Astrocyte (in vitro differentiated cells and primary cell): ENCODE data around the gene SETD2. TPM values are rescaled to one million over a fixed set of nuclear protein-coding genes. Genes with fewer than 3 reads are reported as not detected.
"Not testable (repeated sequence)": the region's sequence is repeated elsewhere in the genome, so short reads cannot be mapped to it uniquely, and the experiment has no call there.

Experiments
- DNase-seq: peaks from one replicate; pipeline ENCODE4 v3.0.0-alpha.2; 2010; ENCODE audit warnings: low read depth
- FAIRE-seq: peaks from 2 replicates; lab custom pipeline; 2011; peaks lifted over from hg19 to GRCh38; lab: Jason Lieb, UNC
- H2AFZ ChIP-seq: 2 replicates; pipeline ENCODE4 v1.6.0; 2012; ENCODE audit warnings: low read depth, low read length, inconsistent platforms
- H3K27ac ChIP-seq: 2 replicates; pipeline ENCODE4 v1.5.1; 2011; ENCODE audit warnings: low read depth, low read length, inconsistent platforms
- H3K27me3 ChIP-seq: 2 replicates; pipeline ENCODE4 v1.6.0; 2011; ENCODE audit warnings: low read length, inconsistent platforms; ENCODE audit not compliant: insufficient read depth
- H3K36me3 ChIP-seq: 2 replicates; pipeline ENCODE4 v1.5.1; 2011; ENCODE audit warnings: low read length, inconsistent platforms; ENCODE audit not compliant: insufficient read depth
- H3K4me1 ChIP-seq: 2 replicates; pipeline ENCODE4 v1.5.1; 2011; ENCODE audit warnings: low read length, inconsistent platforms; ENCODE audit not compliant: insufficient read depth
- H3K4me2 ChIP-seq: 2 replicates; pipeline ENCODE4 v1.6.0; 2012; ENCODE audit warnings: low read length, inconsistent platforms
- H3K4me3 ChIP-seq: 2 replicates; pipeline ENCODE4 v1.5.1; 2011; ENCODE audit warnings: low read depth, mild to moderate bottlenecking, low read length, inconsistent platforms; ENCODE audit not compliant: insufficient read depth
- H3K79me2 ChIP-seq: 2 replicates; pipeline ENCODE4 v1.6.0; 2012; ENCODE audit warnings: mild to moderate bottlenecking, low read length, inconsistent platforms; ENCODE audit not compliant: insufficient read depth
- H3K9ac ChIP-seq: 2 replicates; pipeline ENCODE4 v1.6.0; 2012; ENCODE audit warnings: mild to moderate bottlenecking, low read length, inconsistent platforms
- H3K9me3 ChIP-seq: 2 replicates; pipeline ENCODE4 v1.5.1; 2012; ENCODE audit warnings: low read depth, mild to moderate bottlenecking, low read length, inconsistent platforms; ENCODE audit not compliant: insufficient read depth
- H4K20me1 ChIP-seq: 2 replicates; pipeline ENCODE4 v1.6.0; 2012; ENCODE audit warnings: low read length, inconsistent platforms; ENCODE audit not compliant: insufficient read depth
- H3K27ac Mint-ChIP-seq: one replicate; pipeline ENCODE4 v1.8.0; 2021; ENCODE audit warnings: mild to moderate bottlenecking, mixed read lengths; ENCODE audit not compliant: unreplicated experiment
- H3K27me3 Mint-ChIP-seq: one replicate; pipeline ENCODE4 v1.8.0; 2021; ENCODE audit warnings: low read depth, mixed read lengths; ENCODE audit not compliant: unreplicated experiment
- H3K36me3 Mint-ChIP-seq: one replicate; pipeline ENCODE4 v1.8.0; 2021; ENCODE audit warnings: low read depth, mixed read lengths; ENCODE audit not compliant: unreplicated experiment
- H3K4me1 Mint-ChIP-seq: one replicate; pipeline ENCODE4 v1.8.0; 2021; ENCODE audit warnings: low read depth, mixed read lengths; ENCODE audit not compliant: unreplicated experiment
- H3K4me3 Mint-ChIP-seq: one replicate; pipeline ENCODE4 v1.8.0; 2021; ENCODE audit warnings: mild to moderate bottlenecking, moderate library complexity, mixed read lengths; ENCODE audit not compliant: unreplicated experiment
- H3K9me3 Mint-ChIP-seq: one replicate; pipeline ENCODE4 v1.8.0; 2021; ENCODE audit warnings: mild to moderate bottlenecking, mixed read lengths; ENCODE audit not compliant: unreplicated experiment
- CTCF ChIP-seq: IDR thresholded peaks from 2 replicates; pipeline ENCODE4 v1.5.1; 2011; ENCODE audit warnings: low read depth, mild to moderate bottlenecking, inconsistent platforms, low read length, moderate library complexity; ENCODE audit not compliant: insufficient read depth
- EZH2 ChIP-seq: IDR thresholded peaks from 2 replicates; pipeline ENCODE4 v1.6.1; 2012; ENCODE audit warnings: mild to moderate bottlenecking, low read length, inconsistent platforms; ENCODE audit not compliant: insufficient read depth
- total RNA-seq: library from RNA; stranded (reverse); gene quantifications from 2 replicates; pipeline ENCODE4 v1.2.1, GENCODE V29; 2021

The SETD2 gene
- total RNA-seq, 1 donor from 2014 or later = 46.5 TPM

DNA sequence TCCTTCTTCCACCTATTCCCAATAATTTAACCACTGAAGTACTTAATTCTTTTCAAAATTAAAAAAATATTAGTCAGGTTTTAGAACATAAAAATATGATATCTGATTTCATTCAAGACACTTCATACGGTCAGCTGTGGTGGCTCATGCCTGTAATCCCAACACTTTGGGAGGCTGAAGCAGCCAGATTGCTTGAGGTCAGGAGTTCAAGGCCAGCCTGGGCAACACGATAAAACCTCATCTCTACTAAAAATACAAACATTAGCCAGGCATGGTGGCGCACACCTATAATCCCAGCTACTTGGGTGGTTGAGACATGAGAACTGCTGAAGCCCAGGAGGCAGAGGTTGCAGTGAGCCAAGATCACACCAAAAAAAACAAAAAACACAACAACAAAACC, 127.8 kb downstream of the SETD2 start:
- Histone ChIP-seq H3K9me3 (no peaks in the 10 kb centered on the region), H3K27me3 (no peaks in the 10 kb centered on the region), H3K4me3 (no peak overlapping the region), H3K4me1 (no peaks in the 10 kb centered on the region), H3K9ac (no peak overlapping the region), H2AFZ (no peak overlapping the region), H3K4me2 (no peak overlapping the region), H3K36me3 (peaks cover 50% of the 10 kb centered on the region), H3K79me2 (peaks cover 6% of the 10 kb centered on the region), H4K20me1 (peaks cover 17% of the 10 kb centered on the region), H3K27ac (no peak overlapping the region)
- Mint-ChIP-seq H3K36me3 (peaks cover 15% of the 10 kb centered on the region), H3K9me3 (no peaks in the 10 kb centered on the region), H3K27ac (no peak overlapping the region), H3K4me1 (no peaks in the 10 kb centered on the region), H3K27me3 (no peaks in the 10 kb centered on the region), H3K4me3 (no peak overlapping the region)
- TF ChIP-seq CTCF (no peak), EZH2 (no peak)
- DNase-seq (no peak), FAIRE-seq (no peak)

DNA sequence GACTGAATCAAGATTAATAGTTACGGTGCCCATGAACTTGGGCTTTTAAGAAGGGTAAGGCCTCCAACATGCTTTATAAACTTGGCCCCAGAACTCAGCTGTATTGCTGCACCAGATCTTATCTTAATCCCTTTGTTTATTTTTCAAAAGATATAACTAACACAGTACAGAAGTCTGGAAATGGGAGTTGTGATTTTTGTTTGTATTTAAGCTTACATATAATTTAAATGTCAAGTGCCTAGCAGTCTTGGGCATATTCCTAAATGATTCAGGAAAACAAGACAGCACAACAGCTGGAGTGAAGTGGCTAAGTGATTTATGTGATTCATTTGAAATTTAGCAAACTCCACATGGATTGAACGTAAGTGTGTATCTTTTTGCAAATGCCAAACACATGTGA, 128.3 kb downstream of the SETD2 start:
- Mint-ChIP-seq H3K4me1 (peaks cover 4% of the 10 kb centered on the region), H3K27ac (no peak overlapping the region), H3K4me3 (no peak overlapping the region), H3K9me3 (no peaks in the 10 kb centered on the region), H3K27me3 (no peaks in the 10 kb centered on the region), H3K36me3 (peaks cover 14% of the 10 kb centered on the region)
- DNase-seq (no peak), FAIRE-seq (no peak)
- peaks cover 6% of the 10 kb centered on the region for H3K79me2 ChIP-seq
- no peak overlapping the region for H3K4me3 ChIP-seq
- no peak overlapping the region for H3K27ac ChIP-seq
- no peaks in the 10 kb centered on the region for H3K4me1 ChIP-seq
- H3K27me3 ChIP-seq = no peaks in the 10 kb centered on the region
- no peak overlapping the region for H3K4me2 ChIP-seq
- H2AFZ ChIP-seq = no peak overlapping the region
- H4K20me1 ChIP-seq = peaks cover 20% of the 10 kb centered on the region
- no peak overlapping the region for H3K9ac ChIP-seq
- peaks cover 45% of the 10 kb centered on the region for H3K36me3 ChIP-seq
- no peaks in the 10 kb centered on the region for H3K9me3 ChIP-seq
- no peak for TF ChIP-seq EZH2
- no peak for TF ChIP-seq CTCF

GRCh38 chr3:47034868-47035489, 128.9 kb downstream of the SETD2 start:
- no peaks in the 10 kb centered on the region for H3K27me3 Mint-ChIP-seq
- H3K9me3 ChIP-seq = no peaks in the 10 kb centered on the region
- H3K9me3 Mint-ChIP-seq = no peaks in the 10 kb centered on the region
- no peak for DNase-seq
- no peak for FAIRE-seq
- H3K4me1 ChIP-seq = no peaks in the 10 kb centered on the region
- no peaks in the 10 kb centered on the region for H3K27me3 ChIP-seq
- peaks cover 6% of the 10 kb centered on the region for H3K79me2 ChIP-seq
- peaks cover 4% of the 10 kb centered on the region for H3K4me1 Mint-ChIP-seq
- no peak overlapping the region for H3K27ac ChIP-seq
- H3K27ac Mint-ChIP-seq = no peak overlapping the region
- H3K4me2 ChIP-seq = no peak overlapping the region
- peaks cover 21% of the 10 kb centered on the region for H4K20me1 ChIP-seq
- H2AFZ ChIP-seq = no peak overlapping the region
- H3K9ac ChIP-seq = no peak overlapping the region
- peaks cover 14% of the 10 kb centered on the region for H3K36me3 Mint-ChIP-seq
- no peak for TF ChIP-seq CTCF
- no peak for TF ChIP-seq EZH2
- no peak overlapping the region for H3K4me3 ChIP-seq
- H3K36me3 ChIP-seq = peaks cover 38% of the 10 kb centered on the region
- no peak overlapping the region for H3K4me3 Mint-ChIP-seq

DNA sequence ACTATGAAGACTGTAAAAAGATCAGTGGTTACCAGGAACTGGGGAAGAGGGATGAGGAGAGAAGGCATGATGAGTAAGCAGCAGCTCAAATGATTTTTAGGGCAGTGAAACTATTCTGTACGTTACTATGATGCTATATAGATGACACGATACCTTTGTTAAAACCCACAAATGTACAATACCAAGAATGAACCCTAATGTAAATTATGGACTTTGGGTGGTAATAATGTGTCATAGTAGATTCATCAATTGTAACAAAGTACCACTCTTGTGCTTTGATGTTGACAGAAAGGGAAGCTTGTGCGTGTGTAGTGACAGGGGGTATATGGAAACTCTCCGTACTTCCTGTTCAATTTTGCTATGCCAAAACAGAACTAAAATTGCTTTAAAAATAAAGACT, 132.9 kb downstream of the SETD2 start:
- H3K27ac ChIP-seq, H3K4me2 ChIP-seq, H3K27me3 Mint-ChIP-seq, H3K9ac ChIP-seq, H3K4me3 Mint-ChIP-seq, DNase-seq, H3K27me3 ChIP-seq, H2AFZ ChIP-seq, H3K4me1 Mint-ChIP-seq, H3K4me1 ChIP-seq, H3K9me3 Mint-ChIP-seq, H3K9me3 ChIP-seq, H3K4me3 ChIP-seq: not testable (repeated sequence)
- Histone ChIP-seq H3K36me3 (peaks cover 26% of the 10 kb centered on the region), H4K20me1 (peaks cover 28% of the 10 kb centered on the region), H3K79me2 (peaks cover 20% of the 10 kb centered on the region)
- peak; percentile 62 for FAIRE-seq
- peak overlapping the region; percentile 20 for H3K27ac Mint-ChIP-seq
- peaks cover 11% of the 10 kb centered on the region for H3K36me3 Mint-ChIP-seq
